Measurements from ENCODE around the gene ALB. TPM values are rescaled to one million over a fixed set of nuclear protein-coding genes. Genes with fewer than 3 reads are reported as not detected.

ALB gene
- total RNA-seq, 1 experiment from 2014 or later = 23.4 TPM

DNA sequence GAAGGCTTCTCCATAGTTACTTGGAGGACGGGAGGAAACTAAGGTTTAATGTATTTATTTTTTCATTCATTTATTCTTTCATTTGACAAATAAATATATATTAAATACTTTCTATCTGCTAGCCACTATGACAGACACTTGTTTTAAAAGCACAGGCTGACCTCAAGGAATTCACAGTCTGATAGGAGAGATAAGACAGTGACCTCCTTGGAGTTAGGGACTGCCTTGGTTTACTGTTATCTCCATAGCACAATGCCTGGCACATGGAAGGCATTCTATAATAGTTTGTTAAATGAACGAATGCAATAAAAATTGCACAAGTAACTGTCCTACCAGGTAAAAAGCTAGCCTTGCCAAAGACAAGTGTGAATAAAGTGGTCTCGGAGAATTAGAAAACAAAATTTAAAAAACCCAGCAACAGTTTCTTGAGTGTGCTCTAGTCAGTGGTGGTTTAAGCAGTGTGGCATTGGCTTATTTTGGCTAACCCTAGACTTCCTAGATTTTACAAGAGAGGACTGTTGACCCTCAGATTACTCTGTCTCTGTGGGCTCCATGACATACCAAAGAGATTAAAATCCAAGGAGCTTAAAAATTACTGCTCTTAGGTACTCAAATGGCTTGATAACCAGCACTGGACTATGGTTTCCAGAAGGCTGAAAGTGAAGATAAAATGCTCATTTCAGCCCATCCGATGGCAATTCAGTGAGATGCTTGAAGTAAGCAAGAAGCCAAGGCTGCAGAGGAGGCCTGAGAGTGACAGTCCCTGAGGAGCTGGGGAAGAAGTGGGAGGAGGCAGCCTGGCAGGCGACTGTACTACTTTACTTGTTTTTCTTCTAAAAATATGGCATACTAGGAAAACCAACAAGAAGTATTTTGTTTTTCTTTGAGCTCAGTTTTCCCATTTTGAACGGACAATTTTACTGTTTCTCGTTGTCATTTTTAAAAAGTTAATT is 41.6 kb downstream of the ALB start:
- ATAC-seq (peak; percentile 40; the same call in 1 of the 2 replicates), DNase-seq (ENCODE audit: low spot score) (no peak)
- H3K27ac Mint-ChIP-seq = no peak overlapping the region
- H3K9me3 Mint-ChIP-seq = no peaks in the 10 kb centered on the region
- CTCF ChIA-PET = interaction anchor here (0.6 to 5.3 kb wide), 29 partner anchors 8 to 419 kb away, joined by 3 to 77 read pairs (median 4); no protein-coding TSS in a partner anchor
- peaks cover 20% of the 10 kb centered on the region for H3K4me1 Mint-ChIP-seq
- TF ChIP-seq SP1 (CRISPR knock-in tag; conservative IDR thresholded peaks at IDR 0.05) (no peak), FOXP1 (CRISPR knock-in tag; IDR thresholded peaks at IDR 0.05; ENCODE audit: borderline replicate concordance) (no peak), ELF4 (CRISPR knock-in tag; IDR thresholded peaks at IDR 0.05; ENCODE audit: low read depth) (no peak), ZBTB21 (CRISPR knock-in tag; IDR thresholded peaks at IDR 0.05; ENCODE audit: borderline replicate concordance) (no peak), MYBL2 (CRISPR knock-in tag; IDR thresholded peaks at IDR 0.05) (no peak), PRRX2 (CRISPR knock-in tag; IDR thresholded peaks at IDR 0.05) (no peak), GTF2I (CRISPR knock-in tag; conservative IDR thresholded peaks at IDR 0.05) (no peak), ESRRA (CRISPR knock-in tag; IDR thresholded peaks at IDR 0.05; ENCODE audit: borderline replicate concordance) (no peak)
- TF ChIP-seq, protein P1, sequence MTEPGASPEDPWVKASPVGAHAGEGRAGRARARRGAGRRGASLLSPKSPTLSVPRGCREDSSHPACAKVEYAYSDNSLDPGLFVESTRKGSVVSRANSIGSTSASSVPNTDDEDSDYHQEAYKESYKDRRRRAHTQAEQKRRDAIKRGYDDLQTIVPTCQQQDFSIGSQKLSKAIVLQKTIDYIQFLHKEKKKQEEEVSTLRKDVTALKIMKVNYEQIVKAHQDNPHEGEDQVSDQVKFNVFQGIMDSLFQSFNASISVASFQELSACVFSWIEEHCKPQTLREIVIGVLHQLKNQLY (CRISPR knock-in tag; IDR thresholded peaks at IDR 0.05) = no peak
- TF ChIP-seq, protein P2, sequence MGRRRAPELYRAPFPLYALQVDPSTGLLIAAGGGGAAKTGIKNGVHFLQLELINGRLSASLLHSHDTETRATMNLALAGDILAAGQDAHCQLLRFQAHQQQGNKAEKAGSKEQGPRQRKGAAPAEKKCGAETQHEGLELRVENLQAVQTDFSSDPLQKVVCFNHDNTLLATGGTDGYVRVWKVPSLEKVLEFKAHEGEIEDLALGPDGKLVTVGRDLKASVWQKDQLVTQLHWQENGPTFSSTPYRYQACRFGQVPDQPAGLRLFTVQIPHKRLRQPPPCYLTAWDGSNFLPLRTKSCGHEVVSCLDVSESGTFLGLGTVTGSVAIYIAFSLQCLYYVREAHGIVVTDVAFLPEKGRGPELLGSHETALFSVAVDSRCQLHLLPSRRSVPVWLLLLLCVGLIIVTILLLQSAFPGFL (CRISPR knock-in tag; IDR thresholded peaks at IDR 0.05; ENCODE audit: borderline replicate concordance) = no peak
- TF ChIP-seq, protein P3, sequence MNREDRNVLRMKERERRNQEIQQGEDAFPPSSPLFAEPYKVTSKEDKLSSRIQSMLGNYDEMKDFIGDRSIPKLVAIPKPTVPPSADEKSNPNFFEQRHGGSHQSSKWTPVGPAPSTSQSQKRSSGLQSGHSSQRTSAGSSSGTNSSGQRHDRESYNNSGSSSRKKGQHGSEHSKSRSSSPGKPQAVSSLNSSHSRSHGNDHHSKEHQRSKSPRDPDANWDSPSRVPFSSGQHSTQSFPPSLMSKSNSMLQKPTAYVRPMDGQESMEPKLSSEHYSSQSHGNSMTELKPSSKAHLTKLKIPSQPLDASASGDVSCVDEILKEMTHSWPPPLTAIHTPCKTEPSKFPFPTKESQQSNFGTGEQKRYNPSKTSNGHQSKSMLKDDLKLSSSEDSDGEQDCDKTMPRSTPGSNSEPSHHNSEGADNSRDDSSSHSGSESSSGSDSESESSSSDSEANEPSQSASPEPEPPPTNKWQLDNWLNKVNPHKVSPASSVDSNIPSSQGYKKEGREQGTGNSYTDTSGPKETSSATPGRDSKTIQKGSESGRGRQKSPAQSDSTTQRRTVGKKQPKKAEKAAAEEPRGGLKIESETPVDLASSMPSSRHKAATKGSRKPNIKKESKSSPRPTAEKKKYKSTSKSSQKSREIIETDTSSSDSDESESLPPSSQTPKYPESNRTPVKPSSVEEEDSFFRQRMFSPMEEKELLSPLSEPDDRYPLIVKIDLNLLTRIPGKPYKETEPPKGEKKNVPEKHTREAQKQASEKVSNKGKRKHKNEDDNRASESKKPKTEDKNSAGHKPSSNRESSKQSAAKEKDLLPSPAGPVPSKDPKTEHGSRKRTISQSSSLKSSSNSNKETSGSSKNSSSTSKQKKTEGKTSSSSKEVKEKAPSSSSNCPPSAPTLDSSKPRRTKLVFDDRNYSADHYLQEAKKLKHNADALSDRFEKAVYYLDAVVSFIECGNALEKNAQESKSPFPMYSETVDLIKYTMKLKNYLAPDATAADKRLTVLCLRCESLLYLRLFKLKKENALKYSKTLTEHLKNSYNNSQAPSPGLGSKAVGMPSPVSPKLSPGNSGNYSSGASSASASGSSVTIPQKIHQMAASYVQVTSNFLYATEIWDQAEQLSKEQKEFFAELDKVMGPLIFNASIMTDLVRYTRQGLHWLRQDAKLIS (CRISPR knock-in tag; IDR thresholded peaks at IDR 0.05; ENCODE audit: borderline replicate concordance) = no peak
- TF ChIP-seq, protein P4, sequence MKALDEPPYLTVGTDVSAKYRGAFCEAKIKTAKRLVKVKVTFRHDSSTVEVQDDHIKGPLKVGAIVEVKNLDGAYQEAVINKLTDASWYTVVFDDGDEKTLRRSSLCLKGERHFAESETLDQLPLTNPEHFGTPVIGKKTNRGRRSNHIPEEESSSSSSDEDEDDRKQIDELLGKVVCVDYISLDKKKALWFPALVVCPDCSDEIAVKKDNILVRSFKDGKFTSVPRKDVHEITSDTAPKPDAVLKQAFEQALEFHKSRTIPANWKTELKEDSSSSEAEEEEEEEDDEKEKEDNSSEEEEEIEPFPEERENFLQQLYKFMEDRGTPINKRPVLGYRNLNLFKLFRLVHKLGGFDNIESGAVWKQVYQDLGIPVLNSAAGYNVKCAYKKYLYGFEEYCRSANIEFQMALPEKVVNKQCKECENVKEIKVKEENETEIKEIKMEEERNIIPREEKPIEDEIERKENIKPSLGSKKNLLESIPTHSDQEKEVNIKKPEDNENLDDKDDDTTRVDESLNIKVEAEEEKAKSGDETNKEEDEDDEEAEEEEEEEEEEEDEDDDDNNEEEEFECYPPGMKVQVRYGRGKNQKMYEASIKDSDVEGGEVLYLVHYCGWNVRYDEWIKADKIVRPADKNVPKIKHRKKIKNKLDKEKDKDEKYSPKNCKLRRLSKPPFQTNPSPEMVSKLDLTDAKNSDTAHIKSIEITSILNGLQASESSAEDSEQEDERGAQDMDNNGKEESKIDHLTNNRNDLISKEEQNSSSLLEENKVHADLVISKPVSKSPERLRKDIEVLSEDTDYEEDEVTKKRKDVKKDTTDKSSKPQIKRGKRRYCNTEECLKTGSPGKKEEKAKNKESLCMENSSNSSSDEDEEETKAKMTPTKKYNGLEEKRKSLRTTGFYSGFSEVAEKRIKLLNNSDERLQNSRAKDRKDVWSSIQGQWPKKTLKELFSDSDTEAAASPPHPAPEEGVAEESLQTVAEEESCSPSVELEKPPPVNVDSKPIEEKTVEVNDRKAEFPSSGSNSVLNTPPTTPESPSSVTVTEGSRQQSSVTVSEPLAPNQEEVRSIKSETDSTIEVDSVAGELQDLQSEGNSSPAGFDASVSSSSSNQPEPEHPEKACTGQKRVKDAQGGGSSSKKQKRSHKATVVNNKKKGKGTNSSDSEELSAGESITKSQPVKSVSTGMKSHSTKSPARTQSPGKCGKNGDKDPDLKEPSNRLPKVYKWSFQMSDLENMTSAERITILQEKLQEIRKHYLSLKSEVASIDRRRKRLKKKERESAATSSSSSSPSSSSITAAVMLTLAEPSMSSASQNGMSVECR (CRISPR knock-in tag; IDR thresholded peaks at IDR 0.05; ENCODE audit: borderline replicate concordance) = no peak
- peaks cover 34% of the 10 kb centered on the region for H3K27me3 Mint-ChIP-seq (ENCODE audit: low read depth)
- no peak overlapping the region for H3K4me3 Mint-ChIP-seq
- H3K36me3 Mint-ChIP-seq = no peaks in the 10 kb centered on the region
- POLR2A ChIA-PET = no interaction called here
